ENCODE results near the gene TNIK.
A peak's percentile ranks its signal among the peaks of the same experiment; 100 is the strongest.

TNIK gene

DNA sequence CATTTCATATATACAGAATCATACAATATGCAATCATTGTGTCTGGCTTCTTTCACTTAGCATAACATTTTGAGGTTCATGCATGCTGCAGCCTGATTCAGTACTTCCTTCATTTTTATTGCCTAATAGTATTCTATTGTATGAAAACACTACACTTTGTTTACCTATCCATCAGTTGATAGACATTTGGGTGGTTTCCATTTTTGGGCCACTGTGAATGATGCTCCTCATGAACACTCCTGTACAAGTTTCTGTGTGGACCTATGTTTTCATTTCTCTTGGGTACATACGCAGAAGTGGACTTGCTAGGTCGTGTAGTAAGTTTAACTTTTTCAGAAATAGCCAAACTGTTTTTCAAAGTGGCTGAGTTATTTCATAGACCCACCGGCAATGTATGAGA lies 18.8 kb downstream of the TNIK start:
- ATAC-seq (ENCODE audit: low read depth) = peak; percentile 33; the same call in 2 of the 3 replicates
- Histone ChIP-seq H3K36me3 (ENCODE audit: low read depth) (no peaks in the 10 kb centered on the region), H3K4me1 (ENCODE audit: insufficient read depth, poor library complexity, severe bottlenecking) (peaks cover 4% of the 10 kb centered on the region), H3K27ac (ENCODE audit: poor library complexity, severe bottlenecking) (no peak overlapping the region), H3K4me3 (ENCODE audit: severe bottlenecking) (no peak overlapping the region), H3K9me3 (ENCODE audit: severe bottlenecking) (no peaks in the 10 kb centered on the region), H3K27me3 (ENCODE audit: insufficient read depth, poor library complexity, severe bottlenecking) (no peaks in the 10 kb centered on the region)
- no peak for DNase-seq (ENCODE audit: low spot score)
- TF ChIP-seq, protein P1, sequence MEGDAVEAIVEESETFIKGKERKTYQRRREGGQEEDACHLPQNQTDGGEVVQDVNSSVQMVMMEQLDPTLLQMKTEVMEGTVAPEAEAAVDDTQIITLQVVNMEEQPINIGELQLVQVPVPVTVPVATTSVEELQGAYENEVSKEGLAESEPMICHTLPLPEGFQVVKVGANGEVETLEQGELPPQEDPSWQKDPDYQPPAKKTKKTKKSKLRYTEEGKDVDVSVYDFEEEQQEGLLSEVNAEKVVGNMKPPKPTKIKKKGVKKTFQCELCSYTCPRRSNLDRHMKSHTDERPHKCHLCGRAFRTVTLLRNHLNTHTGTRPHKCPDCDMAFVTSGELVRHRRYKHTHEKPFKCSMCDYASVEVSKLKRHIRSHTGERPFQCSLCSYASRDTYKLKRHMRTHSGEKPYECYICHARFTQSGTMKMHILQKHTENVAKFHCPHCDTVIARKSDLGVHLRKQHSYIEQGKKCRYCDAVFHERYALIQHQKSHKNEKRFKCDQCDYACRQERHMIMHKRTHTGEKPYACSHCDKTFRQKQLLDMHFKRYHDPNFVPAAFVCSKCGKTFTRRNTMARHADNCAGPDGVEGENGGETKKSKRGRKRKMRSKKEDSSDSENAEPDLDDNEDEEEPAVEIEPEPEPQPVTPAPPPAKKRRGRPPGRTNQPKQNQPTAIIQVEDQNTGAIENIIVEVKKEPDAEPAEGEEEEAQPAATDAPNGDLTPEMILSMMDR (IDR thresholded peaks at IDR 0.05; ENCODE audit: poor library complexity, severe bottlenecking) = no peak

DNA sequence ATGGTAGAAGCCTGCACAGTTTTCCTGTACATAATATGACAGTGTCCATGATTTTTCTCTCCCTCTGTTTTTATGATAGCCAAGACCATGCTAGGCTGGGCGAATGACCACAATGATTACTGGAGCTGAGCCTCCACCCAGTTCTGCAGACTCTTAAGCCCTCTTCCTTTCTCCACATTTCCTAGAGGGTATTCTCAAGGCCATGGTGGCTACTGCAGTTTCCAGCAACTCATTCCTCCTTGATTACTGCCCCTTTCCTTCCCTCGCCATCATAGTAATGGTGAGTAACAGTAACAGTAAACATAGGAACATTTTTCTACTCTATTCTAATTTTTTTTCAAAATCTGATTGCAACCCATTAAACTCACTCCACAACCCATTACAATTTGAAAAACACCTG lies 20.2 kb downstream of the TNIK start:
- peaks cover 4% of the 10 kb centered on the region for H3K4me1 ChIP-seq (ENCODE audit: insufficient read depth, poor library complexity, severe bottlenecking)
- no peak overlapping the region for H3K27ac ChIP-seq (ENCODE audit: poor library complexity, severe bottlenecking)

GRCh38 chr3:171437115-171437756 lies 23.0 kb downstream of the TNIK start:
- Histone ChIP-seq H3K27me3 (ENCODE audit: insufficient read depth, poor library complexity, severe bottlenecking) (no peaks in the 10 kb centered on the region), H3K27ac (ENCODE audit: poor library complexity, severe bottlenecking) (no peak overlapping the region), H3K9me3 (ENCODE audit: severe bottlenecking) (no peaks in the 10 kb centered on the region), H3K36me3 (ENCODE audit: low read depth) (no peaks in the 10 kb centered on the region), H3K4me1 (ENCODE audit: insufficient read depth, poor library complexity, severe bottlenecking) (peaks cover 4% of the 10 kb centered on the region), H3K4me3 (ENCODE audit: severe bottlenecking) (no peak overlapping the region)
- no peak for DNase-seq (ENCODE audit: low spot score)
- TF ChIP-seq, protein P1 (IDR thresholded peaks at IDR 0.05; ENCODE audit: poor library complexity, severe bottlenecking) = no peak
- no peak for ATAC-seq (ENCODE audit: low read depth)

More for the DNA sequence above, 20.2 kb downstream of the TNIK start:
- Histone ChIP-seq H3K9me3 (ENCODE audit: severe bottlenecking) (no peaks in the 10 kb centered on the region), H3K4me3 (ENCODE audit: severe bottlenecking) (no peak overlapping the region), H3K27me3 (ENCODE audit: insufficient read depth, poor library complexity, severe bottlenecking) (no peaks in the 10 kb centered on the region), H3K36me3 (ENCODE audit: low read depth) (no peaks in the 10 kb centered on the region)
- ATAC-seq (ENCODE audit: low read depth) (no peak), DNase-seq (ENCODE audit: low spot score) (no peak)
- TF ChIP-seq, protein P1 (IDR thresholded peaks at IDR 0.05; ENCODE audit: poor library complexity, severe bottlenecking) = no peak

GRCh38 chr3:171436380-171436779 lies 23.8 kb downstream of the TNIK start:
- TF ChIP-seq, protein P1 (IDR thresholded peaks at IDR 0.05; ENCODE audit: poor library complexity, severe bottlenecking) = no peak
- Histone ChIP-seq H3K27ac (ENCODE audit: poor library complexity, severe bottlenecking) (no peak overlapping the region), H3K9me3 (ENCODE audit: severe bottlenecking) (no peaks in the 10 kb centered on the region), H3K4me3 (ENCODE audit: severe bottlenecking) (no peak overlapping the region), H3K36me3 (ENCODE audit: low read depth) (no peaks in the 10 kb centered on the region), H3K4me1 (ENCODE audit: insufficient read depth, poor library complexity, severe bottlenecking) (no peaks in the 10 kb centered on the region), H3K27me3 (ENCODE audit: insufficient read depth, poor library complexity, severe bottlenecking) (no peaks in the 10 kb centered on the region)
- no peak for DNase-seq (ENCODE audit: low spot score)
- ATAC-seq (ENCODE audit: low read depth) = no peak

DNA sequence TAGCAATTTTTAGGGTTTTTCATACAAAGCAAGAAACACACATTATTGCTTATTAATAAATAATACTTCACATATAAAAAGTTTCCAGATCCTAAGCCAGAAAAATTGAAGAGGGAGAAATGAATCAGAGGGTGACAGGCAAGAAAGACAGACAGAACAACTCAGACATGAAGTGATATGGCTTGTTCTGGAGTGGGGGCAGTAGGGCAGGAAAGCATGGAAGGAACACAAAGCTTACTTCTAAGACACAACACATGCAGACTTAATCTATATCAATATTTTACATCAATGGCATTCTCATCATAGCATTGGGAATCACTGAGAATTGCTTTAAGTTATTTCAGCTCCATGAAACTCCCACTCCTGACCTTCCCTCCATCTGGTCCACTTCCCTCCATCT lies 24.4 kb downstream of the TNIK start:
- Histone ChIP-seq H3K4me1 (ENCODE audit: insufficient read depth, poor library complexity, severe bottlenecking) (no peaks in the 10 kb centered on the region), H3K4me3 (ENCODE audit: severe bottlenecking) (no peak overlapping the region), H3K36me3 (ENCODE audit: low read depth) (no peaks in the 10 kb centered on the region), H3K27me3 (ENCODE audit: insufficient read depth, poor library complexity, severe bottlenecking) (no peaks in the 10 kb centered on the region), H3K9me3 (ENCODE audit: severe bottlenecking) (no peaks in the 10 kb centered on the region), H3K27ac (ENCODE audit: poor library complexity, severe bottlenecking) (no peak overlapping the region)
- ATAC-seq (ENCODE audit: low read depth) = no peak
- TF ChIP-seq, protein P1 (IDR thresholded peaks at IDR 0.05; ENCODE audit: poor library complexity, severe bottlenecking) = no peak
- DNase-seq (ENCODE audit: low spot score) = no peak

Data from RWPE2 (cell line).